ENCODE measurements around the gene SLC2A8.

The SLC2A8 gene

GRCh38 chr9:127351182-127352166 is 45.5 kb upstream of the SLC2A8 start:
- DNase-seq: no peak
- no peaks in the 10 kb centered on the region for H3F3A ChIP-seq (ENCODE audit: insufficient read depth, low read length)
- H3K9ac ChIP-seq (ENCODE audit: low read length): no peak overlapping the region

GRCh38 chr9:127353882-127354281 is 43.1 kb upstream of the SLC2A8 start:
- no peak overlapping the region for H3K4me2 ChIP-seq (ENCODE audit: low read depth, low read length)
- H3K9me2 ChIP-seq (replicated peaks; ENCODE audit: insufficient read depth, low read length): no peaks in the 10 kb centered on the region
- no peaks in the 10 kb centered on the region for H3K36me3 ChIP-seq (replicated peaks; ENCODE audit: insufficient read depth, low read length)
- no peaks in the 10 kb centered on the region for H3K9me3 ChIP-seq (replicated peaks; ENCODE audit: insufficient read depth, low read length)
- no peak overlapping the region for H2AFZ ChIP-seq (ENCODE audit: low read length)
- DNase-seq: no peak
- H3K79me2 ChIP-seq (ENCODE audit: low read length): no peaks in the 10 kb centered on the region
- no peak for TF ChIP-seq EZH2 (optimal IDR thresholded peaks at IDR 0.05; ENCODE audit: low read depth, low read length)
- TF ChIP-seq EZH2phosphoT487 (IDR thresholded peaks at IDR 0.05; ENCODE audit: low read length): no peak
- no peak for TF ChIP-seq CTCF (IDR thresholded peaks at IDR 0.05; ENCODE audit: low read length)
- H4K20me1 ChIP-seq (ENCODE audit: insufficient read depth, low read length): no peaks in the 10 kb centered on the region
- no peaks in the 10 kb centered on the region for H3F3A ChIP-seq (ENCODE audit: insufficient read depth, low read length)
- no peak overlapping the region for H3K9ac ChIP-seq (ENCODE audit: low read length)
- no peaks in the 10 kb centered on the region for H3K27me3 ChIP-seq (replicated peaks; ENCODE audit: insufficient read depth, low read length)
- no peak overlapping the region for H3K4me3 ChIP-seq (ENCODE audit: low read length)
- no peak overlapping the region for H3K27ac ChIP-seq (ENCODE audit: low read length)
- H3K4me1 ChIP-seq (ENCODE audit: low read length): no peaks in the 10 kb centered on the region

More at GRCh38 chr9:127351182-127352166, 45.5 kb upstream of the SLC2A8 start:
- Histone ChIP-seq H3K36me3 (replicated peaks; ENCODE audit: insufficient read depth, low read length) (no peaks in the 10 kb centered on the region), H2AFZ (ENCODE audit: low read length) (no peak overlapping the region), H3K4me3 (ENCODE audit: low read length) (no peak overlapping the region), H3K9me2 (replicated peaks; ENCODE audit: insufficient read depth, low read length) (no peaks in the 10 kb centered on the region), H3K4me2 (ENCODE audit: low read depth, low read length) (no peak overlapping the region), H3K9me3 (replicated peaks; ENCODE audit: insufficient read depth, low read length) (no peaks in the 10 kb centered on the region), H4K20me1 (ENCODE audit: insufficient read depth, low read length) (no peaks in the 10 kb centered on the region), H3K79me2 (ENCODE audit: low read length) (no peaks in the 10 kb centered on the region), H3K27me3 (replicated peaks; ENCODE audit: insufficient read depth, low read length) (no peaks in the 10 kb centered on the region), H3K4me1 (ENCODE audit: low read length) (no peaks in the 10 kb centered on the region), H3K27ac (ENCODE audit: low read length) (no peak overlapping the region)
- no peak for TF ChIP-seq CTCF (IDR thresholded peaks at IDR 0.05; ENCODE audit: low read length)
- TF ChIP-seq EZH2 (optimal IDR thresholded peaks at IDR 0.05; ENCODE audit: low read depth, low read length): no peak
- TF ChIP-seq EZH2phosphoT487 (IDR thresholded peaks at IDR 0.05; ENCODE audit: low read length): no peak

- H3F3A ChIP-seq (ENCODE audit: insufficient read depth, low read length): no peaks in the 10 kb centered on the region
- no peak overlapping the region for H3K9ac ChIP-seq (ENCODE audit: low read length)
- no peaks in the 10 kb centered on the region for H3K27me3 ChIP-seq (replicated peaks; ENCODE audit: insufficient read depth, low read length)
- H3K4me1 ChIP-seq (ENCODE audit: low read length): no peaks in the 10 kb centered on the region
- H3K79me2 ChIP-seq (ENCODE audit: low read length): no peaks in the 10 kb centered on the region
- no peaks in the 10 kb centered on the region for H3K9me2 ChIP-seq (replicated peaks; ENCODE audit: insufficient read depth, low read length)
- H3K4me2 ChIP-seq (ENCODE audit: low read depth, low read length): no peak overlapping the region
- TF ChIP-seq CTCF (IDR thresholded peaks at IDR 0.05; ENCODE audit: low read length) (no peak), EZH2phosphoT487 (IDR thresholded peaks at IDR 0.05; ENCODE audit: low read length) (no peak), EZH2 (optimal IDR thresholded peaks at IDR 0.05; ENCODE audit: low read depth, low read length) (no peak)
- no peaks in the 10 kb centered on the region for H3K9me3 ChIP-seq (replicated peaks; ENCODE audit: insufficient read depth, low read length)
- H3K4me3 ChIP-seq (ENCODE audit: low read length): no peak overlapping the region
- H4K20me1 ChIP-seq (ENCODE audit: insufficient read depth, low read length): no peaks in the 10 kb centered on the region
- H3K36me3 ChIP-seq (replicated peaks; ENCODE audit: insufficient read depth, low read length): no peaks in the 10 kb centered on the region
- H2AFZ ChIP-seq (ENCODE audit: low read length): no peak overlapping the region
- DNase-seq: no peak
- H3K27ac ChIP-seq (ENCODE audit: low read length): no peak overlapping the region
Measured at GRCh38 chr9:127356906-127357305, 40.1 kb upstream of the SLC2A8 start.

All from MM.1S (cell line).